ENCODE results near the gene CES1. TPM values are rescaled to one million over a fixed set of nuclear protein-coding genes. Genes with fewer than 3 reads are reported as not detected.
"Not testable (repeated sequence)": the region's sequence is repeated elsewhere in the genome, so short reads cannot be mapped to it uniquely, and the experiment has no call there.

The CES1 gene
- total RNA-seq, 1 experiment from 2014 or later = 625 TPM

- no peaks in the 10 kb centered on the region for H3K36me3 ChIP-seq (ENCODE audit: insufficient read depth, low read length, poor library complexity, severe bottlenecking)
- H3K9me3 ChIP-seq (ENCODE audit: low read depth, low read length, poor library complexity, severe bottlenecking) = no peaks in the 10 kb centered on the region
- no peak overlapping the region for H3K4me3 ChIP-seq (ENCODE audit: low read depth, low read length, poor library complexity, severe bottlenecking)
- no peak for DNase-seq (ENCODE audit: low spot score)
- CTCF ChIA-PET = no interaction called here
- H3K27me3 ChIP-seq (replicated peaks; ENCODE audit: insufficient read depth, low read depth, low read length, poor library complexity) = no peaks in the 10 kb centered on the region
- POLR2A ChIA-PET (ENCODE audit: low non-redundant PET) = no interaction called here
- H3K27ac ChIP-seq (ENCODE audit: low read depth, low read length, poor library complexity, severe bottlenecking) = no peak overlapping the region
- TF ChIP-seq EZH2 (IDR thresholded peaks at IDR 0.05; ENCODE audit: borderline replicate concordance, low read depth, low read length, poor library complexity, severe bottlenecking) (no peak), CTCF (conservative IDR thresholded peaks at IDR 0.05; ENCODE audit: low read depth, low read length) (no peak)
- intact Hi-C loops (cut with micrococcal nuclease; ENCODE audit: unreplicated experiment) = no loop called here
- BruUV-seq (replicated peaks) = no TSS peak
- H3K4me1 ChIP-seq (ENCODE audit: insufficient read depth, low read length, poor library complexity, severe bottlenecking) = peaks cover 13% of the 10 kb centered on the region
Measured at GRCh38 chr16:55839115-55839514, 6.2 kb upstream of the CES1 start.

GRCh38 chr16:55836158-55836611 is 3.3 kb upstream of the CES1 start:
- no TSS peak for BruUV-seq (replicated peaks)
- Histone ChIP-seq H3K36me3 (ENCODE audit: insufficient read depth, low read length, poor library complexity, severe bottlenecking) (no peaks in the 10 kb centered on the region), H3K4me1 (ENCODE audit: insufficient read depth, low read length, poor library complexity, severe bottlenecking) (peaks cover 13% of the 10 kb centered on the region), H3K27me3 (replicated peaks; ENCODE audit: insufficient read depth, low read depth, low read length, poor library complexity) (no peaks in the 10 kb centered on the region), H3K9me3 (ENCODE audit: low read depth, low read length, poor library complexity, severe bottlenecking) (no peaks in the 10 kb centered on the region), H3K4me3 (ENCODE audit: low read depth, low read length, poor library complexity, severe bottlenecking) (no peak overlapping the region), H3K27ac (ENCODE audit: low read depth, low read length, poor library complexity, severe bottlenecking) (peak overlapping the region; percentile 92)
- CTCF ChIA-PET = no interaction called here
- intact Hi-C loops (cut with micrococcal nuclease; ENCODE audit: unreplicated experiment) = no loop called here
- peak; percentile 26 for DNase-seq (ENCODE audit: low spot score)
- TF ChIP-seq EZH2 (IDR thresholded peaks at IDR 0.05; ENCODE audit: borderline replicate concordance, low read depth, low read length, poor library complexity, severe bottlenecking) = no peak
- TF ChIP-seq CTCF (conservative IDR thresholded peaks at IDR 0.05; ENCODE audit: low read depth, low read length) = no peak
- POLR2A ChIA-PET (ENCODE audit: low non-redundant PET) = no interaction called here

GRCh38 chr16:55835581-55835980 is 2.7 kb upstream of the CES1 start:
- Histone ChIP-seq H3K27me3 (replicated peaks; ENCODE audit: insufficient read depth, low read depth, low read length, poor library complexity) (no peaks in the 10 kb centered on the region), H3K4me3 (ENCODE audit: low read depth, low read length, poor library complexity, severe bottlenecking) (no peak overlapping the region), H3K4me1 (ENCODE audit: insufficient read depth, low read length, poor library complexity, severe bottlenecking) (peaks cover 13% of the 10 kb centered on the region), H3K36me3 (ENCODE audit: insufficient read depth, low read length, poor library complexity, severe bottlenecking) (no peaks in the 10 kb centered on the region), H3K9me3 (ENCODE audit: low read depth, low read length, poor library complexity, severe bottlenecking) (no peaks in the 10 kb centered on the region), H3K27ac (ENCODE audit: low read depth, low read length, poor library complexity, severe bottlenecking) (peak overlapping the region; percentile 93)
- CTCF ChIA-PET = no interaction called here
- intact Hi-C loops (cut with micrococcal nuclease; ENCODE audit: unreplicated experiment) = no loop called here
- POLR2A ChIA-PET (ENCODE audit: low non-redundant PET) = no interaction called here
- DNase-seq (ENCODE audit: low spot score) = peak; percentile 88
- no peak for TF ChIP-seq EZH2 (IDR thresholded peaks at IDR 0.05; ENCODE audit: borderline replicate concordance, low read depth, low read length, poor library complexity, severe bottlenecking)
- no peak for TF ChIP-seq CTCF (conservative IDR thresholded peaks at IDR 0.05; ENCODE audit: low read depth, low read length)
- no TSS peak for BruUV-seq (replicated peaks)

- POLR2A ChIA-PET (ENCODE audit: low non-redundant PET); BruUV-seq (replicated peaks); CTCF ChIA-PET; H3K27me3 ChIP-seq (replicated peaks; ENCODE audit: insufficient read depth, low read depth, low read length, poor library complexity); intact Hi-C loops (cut with micrococcal nuclease; ENCODE audit: unreplicated experiment); H3K4me3 ChIP-seq (ENCODE audit: low read depth, low read length, poor library complexity, severe bottlenecking); H3K36me3 ChIP-seq (ENCODE audit: insufficient read depth, low read length, poor library complexity, severe bottlenecking); H3K9me3 ChIP-seq (ENCODE audit: low read depth, low read length, poor library complexity, severe bottlenecking): not testable (repeated sequence)
- peaks cover 13% of the 10 kb centered on the region for H3K4me1 ChIP-seq (ENCODE audit: insufficient read depth, low read length, poor library complexity, severe bottlenecking)
- peak; percentile 52 for DNase-seq (ENCODE audit: low spot score)
- H3K27ac ChIP-seq (ENCODE audit: low read depth, low read length, poor library complexity, severe bottlenecking) = peak overlapping the region; percentile 93
Measured at GRCh38 chr16:55835173-55835572, 2.3 kb upstream of the CES1 start.
